ENCODE results near the gene MBD5. TPM values are rescaled to one million over a fixed set of nuclear protein-coding genes. Genes with fewer than 3 reads are reported as not detected.

The MBD5 gene
- polyA plus RNA-seq, 1 of the 3 experiments (the other 2 are of a cell fraction): 7.4 TPM

DNA sequence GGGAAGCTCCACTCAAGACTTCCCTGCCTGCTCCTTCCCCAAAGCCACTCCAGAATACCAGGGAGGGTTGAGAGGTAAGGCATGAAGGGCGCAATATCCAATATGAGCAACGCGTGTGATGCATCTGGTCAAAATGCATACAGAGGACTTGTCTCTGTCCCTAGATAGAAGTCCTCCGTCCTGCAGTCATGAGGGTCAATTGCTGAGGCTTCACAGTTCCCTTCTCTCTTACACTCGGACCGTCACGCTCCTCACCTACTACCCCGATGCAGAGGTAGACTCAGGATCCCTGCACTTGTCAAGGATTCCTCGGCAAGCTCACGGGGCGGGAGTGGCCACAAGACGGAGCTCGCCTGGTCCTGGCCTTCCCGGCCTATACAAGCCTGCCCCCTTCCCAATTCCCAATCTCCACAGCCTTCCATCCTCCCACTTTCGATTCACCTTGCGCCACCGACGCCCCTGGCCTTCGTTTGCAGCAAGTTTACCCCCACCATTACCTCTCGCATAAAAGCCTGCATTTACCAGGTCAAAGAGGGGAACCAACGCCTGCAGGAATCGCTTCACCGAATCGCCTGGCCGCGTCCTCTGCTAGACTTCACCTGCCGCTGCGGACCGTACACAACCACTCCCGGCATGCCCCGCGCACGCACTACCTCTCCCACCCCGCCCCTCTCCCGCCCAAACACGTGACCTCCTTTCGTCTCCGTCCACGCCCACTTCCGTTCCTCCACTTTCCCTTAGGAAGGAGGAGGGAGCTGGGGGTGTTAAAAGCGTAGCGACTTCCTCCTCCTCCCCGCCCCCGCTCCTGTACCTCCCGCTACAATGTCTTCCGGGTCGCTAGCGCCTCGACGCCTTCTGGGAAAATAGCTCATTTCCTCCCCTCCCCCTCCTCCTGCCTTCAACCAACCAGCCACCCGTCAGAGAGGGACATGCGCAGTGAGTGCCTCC lies 506 bp upstream of the MBD5 start, which contains the start of gene ORC4 (continued):
- TF ChIP-seq, protein P1, sequence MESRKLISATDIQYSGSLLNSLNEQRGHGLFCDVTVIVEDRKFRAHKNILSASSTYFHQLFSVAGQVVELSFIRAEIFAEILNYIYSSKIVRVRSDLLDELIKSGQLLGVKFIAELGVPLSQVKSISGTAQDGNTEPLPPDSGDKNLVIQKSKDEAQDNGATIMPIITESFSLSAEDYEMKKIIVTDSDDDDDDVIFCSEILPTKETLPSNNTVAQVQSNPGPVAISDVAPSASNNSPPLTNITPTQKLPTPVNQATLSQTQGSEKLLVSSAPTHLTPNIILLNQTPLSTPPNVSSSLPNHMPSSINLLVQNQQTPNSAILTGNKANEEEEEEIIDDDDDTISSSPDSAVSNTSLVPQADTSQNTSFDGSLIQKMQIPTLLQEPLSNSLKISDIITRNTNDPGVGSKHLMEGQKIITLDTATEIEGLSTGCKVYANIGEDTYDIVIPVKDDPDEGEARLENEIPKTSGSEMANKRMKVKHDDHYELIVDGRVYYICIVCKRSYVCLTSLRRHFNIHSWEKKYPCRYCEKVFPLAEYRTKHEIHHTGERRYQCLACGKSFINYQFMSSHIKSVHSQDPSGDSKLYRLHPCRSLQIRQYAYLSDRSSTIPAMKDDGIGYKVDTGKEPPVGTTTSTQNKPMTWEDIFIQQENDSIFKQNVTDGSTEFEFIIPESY (IDR thresholded peaks at IDR 0.05; ENCODE audit: borderline replicate concordance, low read depth): no peak
- no peak for TF ChIP-seq FOXJ3 (CRISPR knock-in tag; IDR thresholded peaks at IDR 0.05)
- no peak; the same call in 1 of the 2 replicates for TF ChIP-seq GATA2 (CRISPR knock-in tag; IDR thresholded peaks at IDR 0.05)
- TF ChIP-seq FOSL2 (IDR thresholded peaks at IDR 0.05; ENCODE audit: borderline replicate concordance, low read depth): no peak
- TF ChIP-seq RCOR1 (IDR thresholded peaks at IDR 0.05; ENCODE audit: low read length): no peak
- peak; percentile 98 for TF ChIP-seq CHD2 (IDR thresholded peaks at IDR 0.05; ENCODE audit: low read length, partially characterized antibody)
- TF ChIP-seq, protein P2, sequence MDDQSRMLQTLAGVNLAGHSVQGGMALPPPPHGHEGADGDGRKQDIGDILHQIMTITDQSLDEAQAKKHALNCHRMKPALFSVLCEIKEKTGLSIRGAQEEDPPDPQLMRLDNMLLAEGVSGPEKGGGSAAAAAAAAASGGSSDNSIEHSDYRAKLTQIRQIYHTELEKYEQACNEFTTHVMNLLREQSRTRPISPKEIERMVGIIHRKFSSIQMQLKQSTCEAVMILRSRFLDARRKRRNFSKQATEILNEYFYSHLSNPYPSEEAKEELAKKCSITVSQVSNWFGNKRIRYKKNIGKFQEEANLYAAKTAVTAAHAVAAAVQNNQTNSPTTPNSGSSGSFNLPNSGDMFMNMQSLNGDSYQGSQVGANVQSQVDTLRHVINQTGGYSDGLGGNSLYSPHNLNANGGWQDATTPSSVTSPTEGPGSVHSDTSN (IDR thresholded peaks at IDR 0.05): peak; percentile 36
- peak; percentile 61; the same call in 1 of the 2 replicates for TF ChIP-seq SIN3A (IDR thresholded peaks at IDR 0.05; ENCODE audit: borderline replicate concordance, low read depth, low read length)
- TF ChIP-seq TAF1 (IDR thresholded peaks at IDR 0.05; ENCODE audit: borderline replicate concordance, low read depth, low read length): peak; percentile 46; the same call in 1 of the 2 replicates
- TF ChIP-seq NFIC (IDR thresholded peaks at IDR 0.05; ENCODE audit: borderline replicate concordance): no peak
- TF ChIP-seq ELF1 (IDR thresholded peaks at IDR 0.05): peak; percentile 91
- TF ChIP-seq, protein P3, sequence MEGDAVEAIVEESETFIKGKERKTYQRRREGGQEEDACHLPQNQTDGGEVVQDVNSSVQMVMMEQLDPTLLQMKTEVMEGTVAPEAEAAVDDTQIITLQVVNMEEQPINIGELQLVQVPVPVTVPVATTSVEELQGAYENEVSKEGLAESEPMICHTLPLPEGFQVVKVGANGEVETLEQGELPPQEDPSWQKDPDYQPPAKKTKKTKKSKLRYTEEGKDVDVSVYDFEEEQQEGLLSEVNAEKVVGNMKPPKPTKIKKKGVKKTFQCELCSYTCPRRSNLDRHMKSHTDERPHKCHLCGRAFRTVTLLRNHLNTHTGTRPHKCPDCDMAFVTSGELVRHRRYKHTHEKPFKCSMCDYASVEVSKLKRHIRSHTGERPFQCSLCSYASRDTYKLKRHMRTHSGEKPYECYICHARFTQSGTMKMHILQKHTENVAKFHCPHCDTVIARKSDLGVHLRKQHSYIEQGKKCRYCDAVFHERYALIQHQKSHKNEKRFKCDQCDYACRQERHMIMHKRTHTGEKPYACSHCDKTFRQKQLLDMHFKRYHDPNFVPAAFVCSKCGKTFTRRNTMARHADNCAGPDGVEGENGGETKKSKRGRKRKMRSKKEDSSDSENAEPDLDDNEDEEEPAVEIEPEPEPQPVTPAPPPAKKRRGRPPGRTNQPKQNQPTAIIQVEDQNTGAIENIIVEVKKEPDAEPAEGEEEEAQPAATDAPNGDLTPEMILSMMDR (IDR thresholded peaks at IDR 0.05): peak; percentile 60
- peak; percentile 76 for TF ChIP-seq POLR2AphosphoS5 (IDR thresholded peaks at IDR 0.05; ENCODE audit: low read depth, low read length)
- TF ChIP-seq, protein P4, sequence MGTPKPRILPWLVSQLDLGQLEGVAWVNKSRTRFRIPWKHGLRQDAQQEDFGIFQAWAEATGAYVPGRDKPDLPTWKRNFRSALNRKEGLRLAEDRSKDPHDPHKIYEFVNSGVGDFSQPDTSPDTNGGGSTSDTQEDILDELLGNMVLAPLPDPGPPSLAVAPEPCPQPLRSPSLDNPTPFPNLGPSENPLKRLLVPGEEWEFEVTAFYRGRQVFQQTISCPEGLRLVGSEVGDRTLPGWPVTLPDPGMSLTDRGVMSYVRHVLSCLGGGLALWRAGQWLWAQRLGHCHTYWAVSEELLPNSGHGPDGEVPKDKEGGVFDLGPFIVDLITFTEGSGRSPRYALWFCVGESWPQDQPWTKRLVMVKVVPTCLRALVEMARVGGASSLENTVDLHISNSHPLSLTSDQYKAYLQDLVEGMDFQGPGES (IDR thresholded peaks at IDR 0.05; ENCODE audit: low read depth, low read length): no peak
- no peak for TF ChIP-seq JUND (IDR thresholded peaks at IDR 0.05)
- TF ChIP-seq, protein P5, sequence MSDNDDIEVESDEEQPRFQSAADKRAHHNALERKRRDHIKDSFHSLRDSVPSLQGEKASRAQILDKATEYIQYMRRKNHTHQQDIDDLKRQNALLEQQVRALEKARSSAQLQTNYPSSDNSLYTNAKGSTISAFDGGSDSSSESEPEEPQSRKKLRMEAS (IDR thresholded peaks at IDR 0.05; ENCODE audit: low read depth): peak; percentile 66

All from SK-N-SH (cell line).